A673 (cell line): ENCODE results near the gene PTH1R. TPM values are rescaled to one million over a fixed set of nuclear protein-coding genes. Genes with fewer than 3 reads are reported as not detected.

Experiments used
- BruUV-seq: library from RNA; stranded (reverse); fragments of 400-500 nt; replicated peaks from 2 replicates; lab custom pipeline; 2021; lab: Mats Ljungman, UMichigan
- CTCF ChIA-PET: fragments of 300-600 bp; sonication (Branson Sonifier 250); formaldehyde crosslinking; loops from one replicate; lab custom pipeline; 2022; ENCODE audit warnings: antibody characterized with exemption; lab: Charles Lee
- POLR2A ChIA-PET: fragments of 300-600 bp; sonication (Branson Sonifier 250); formaldehyde crosslinking; loops from one replicate; lab custom pipeline; 2022; ENCODE audit warnings: antibody characterized with exemption; ENCODE audit not compliant: low non-redundant PET; lab: Charles Lee
- DNase-seq: peaks from one replicate; pipeline ENCODE4 v3.0.0-alpha.2; 2015; ENCODE audit warnings: low spot score
- H3K27ac ChIP-seq: fragments of 200-600 bp; sonication (generic); 2 replicates; pipeline ENCODE4 v1.5.1; 2016; ENCODE audit warnings: mixed run types, low read depth, mild to moderate bottlenecking, mixed read lengths, antibody characterized with exemption, low read length; ENCODE audit not compliant: poor library complexity, severe bottlenecking
- H3K27me3 ChIP-seq: fragments of 200-600 bp; sonication (generic); replicated peaks from 2 replicates; pipeline ENCODE4 v1.6.1; 2017; ENCODE audit warnings: mixed run types, low read depth, mild to moderate bottlenecking, mixed read lengths, antibody characterized with exemption, low read length; ENCODE audit not compliant: insufficient read depth, poor library complexity
- H3K36me3 ChIP-seq: fragments of 200-600 bp; sonication (generic); 2 replicates; pipeline ENCODE4 v1.6.1; 2016; ENCODE audit warnings: mixed run types, mild to moderate bottlenecking, mixed read lengths, antibody characterized with exemption, low read length; ENCODE audit not compliant: insufficient read depth, poor library complexity, severe bottlenecking
- H3K4me1 ChIP-seq: fragments of 200-600 bp; sonication (generic); 2 replicates; pipeline ENCODE4 v1.6.1; 2017; ENCODE audit warnings: mixed run types, mild to moderate bottlenecking, mixed read lengths, antibody characterized with exemption, low read length; ENCODE audit not compliant: insufficient read depth, poor library complexity, severe bottlenecking
- H3K4me3 ChIP-seq: fragments of 200-600 bp; sonication (generic); 2 replicates; pipeline ENCODE4 v1.5.1; 2016; ENCODE audit warnings: low read depth, mixed run types, mild to moderate bottlenecking, mixed read lengths, low read length; ENCODE audit not compliant: poor library complexity, severe bottlenecking
- H3K9me3 ChIP-seq: fragments of 200-600 bp; sonication (generic); 2 replicates; pipeline ENCODE4 v1.6.1; 2016; ENCODE audit warnings: mixed run types, low read depth, mild to moderate bottlenecking, mixed read lengths, antibody characterized with exemption, low read length; ENCODE audit not compliant: poor library complexity, severe bottlenecking
- CTCF ChIP-seq: fragments of 300-800, 200-600 bp; sonication (generic); conservative IDR thresholded peaks from 2 replicates; pipeline ENCODE4 v1.5.1; 2017; ENCODE audit warnings: low read depth, mild to moderate bottlenecking, antibody characterized with exemption, low read length, moderate library complexity, mixed read lengths
- EZH2 ChIP-seq: fragments of 200-600 bp; sonication (generic); IDR thresholded peaks from 2 replicates; pipeline ENCODE4 v1.6.1; 2017; ENCODE audit warnings: borderline replicate concordance, low read depth, mild to moderate bottlenecking, mixed read lengths, antibody characterized with exemption, low read length; ENCODE audit not compliant: poor library complexity, severe bottlenecking
- intact Hi-C: fragments of 100-400 bp; cut with micrococcal nuclease; formaldehyde crosslinking; loops from one replicate; pipeline ENCODE4 v1.10.0; 2022; ENCODE audit not compliant: unreplicated experiment
- total RNA-seq: library from RNA; stranded (reverse); gene quantifications from 2 replicates; pipeline ENCODE4 v1.2.3, GENCODE V29; 2021

Gene PTH1R
- total RNA-seq, 1 experiment from 2014 or later, result 1.2 TPM

DNA sequence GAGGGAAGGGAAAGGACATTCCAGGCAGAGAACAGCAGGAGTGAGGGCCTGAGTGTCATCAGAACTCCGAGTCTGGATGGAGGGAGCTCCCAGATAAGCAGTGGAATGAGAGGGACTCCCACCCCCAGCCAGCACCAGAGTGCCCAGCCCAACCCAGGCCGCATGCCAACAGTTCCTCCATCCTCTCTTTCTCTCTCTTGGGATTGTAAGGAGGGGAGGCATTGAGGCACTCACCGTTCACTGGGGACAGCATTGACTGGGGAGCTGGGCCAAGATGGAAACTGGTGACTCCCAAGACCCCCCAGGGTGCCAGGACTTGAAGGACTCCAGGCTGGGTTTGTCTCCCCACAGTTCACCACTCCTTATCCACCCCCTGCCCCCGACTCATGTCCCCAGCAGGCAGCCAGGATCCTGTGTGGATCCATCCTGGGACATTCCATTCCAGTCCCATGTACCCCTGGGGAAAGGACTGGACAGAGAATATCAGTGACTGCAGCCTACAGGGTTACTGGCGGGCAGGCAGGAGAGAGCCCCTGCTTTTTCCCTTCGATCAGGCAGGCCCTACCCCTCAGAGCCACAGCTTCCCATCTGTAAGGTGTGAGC is 15.7 kb downstream of the PTH1R start:
- Histone ChIP-seq H3K27ac (no peak overlapping the region), H3K4me1 (peaks cover 6% of the 10 kb centered on the region), H3K27me3 (no peaks in the 10 kb centered on the region), H3K9me3 (no peaks in the 10 kb centered on the region), H3K4me3 (no peak overlapping the region), H3K36me3 (no peaks in the 10 kb centered on the region)
- intact Hi-C loops, result no loop called here
- CTCF ChIA-PET, result no interaction called here
- TF ChIP-seq EZH2 (no peak), CTCF (no peak)
- DNase-seq, result no peak
- POLR2A ChIA-PET, result no interaction called here
- BruUV-seq, result no TSS peak

DNA sequence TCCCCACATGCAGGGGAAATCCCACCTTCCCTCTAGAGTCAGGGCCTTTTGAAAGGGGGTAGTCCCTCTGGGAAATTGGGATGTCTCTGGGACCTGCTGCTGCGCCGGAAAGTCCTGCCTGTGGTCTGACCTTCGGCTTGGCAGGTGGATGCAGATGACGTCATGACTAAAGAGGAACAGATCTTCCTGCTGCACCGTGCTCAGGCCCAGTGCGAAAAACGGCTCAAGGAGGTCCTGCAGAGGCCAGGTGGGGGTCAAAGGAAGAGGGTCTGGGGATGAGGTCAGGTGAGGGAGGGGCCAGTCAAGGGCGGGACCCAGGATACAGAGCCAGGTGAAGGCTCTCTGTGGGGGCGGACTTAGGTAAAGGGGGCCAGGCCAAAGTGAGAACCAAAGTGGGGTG is 16.2 kb downstream of the PTH1R start:
- BruUV-seq, result no TSS peak
- H3K36me3 ChIP-seq, result no peaks in the 10 kb centered on the region

GRCh38 chr3:46894256-46894655 is 16.7 kb downstream of the PTH1R start:
- ChIA-PET POLR2A (no interaction called here), CTCF (no interaction called here)
- TF ChIP-seq CTCF, result no peak
- no peak for TF ChIP-seq EZH2
- Histone ChIP-seq H3K4me3 (no peak overlapping the region), H3K4me1 (peaks cover 6% of the 10 kb centered on the region), H3K9me3 (no peaks in the 10 kb centered on the region), H3K27me3 (no peaks in the 10 kb centered on the region), H3K36me3 (no peaks in the 10 kb centered on the region), H3K27ac (no peak overlapping the region)
- DNase-seq, result no peak
- no TSS peak for BruUV-seq
- intact Hi-C loops, result loop anchor here (2.0 kb wide), 1 partner anchor 27 kb away; no protein-coding TSS in a partner anchor

More for the DNA sequence above, 16.2 kb downstream of the PTH1R start:
- peaks cover 6% of the 10 kb centered on the region for H3K4me1 ChIP-seq
- TF ChIP-seq EZH2, result no peak
- TF ChIP-seq CTCF, result no peak
- H3K27ac ChIP-seq, result no peak overlapping the region
- CTCF ChIA-PET, result no interaction called here
- H3K9me3 ChIP-seq, result no peaks in the 10 kb centered on the region
- H3K4me3 ChIP-seq, result no peak overlapping the region
- intact Hi-C loops, result loop anchor here (2.0 kb wide), 1 partner anchor 27 kb away; no protein-coding TSS in a partner anchor
- H3K27me3 ChIP-seq, result no peaks in the 10 kb centered on the region
- DNase-seq, result no peak
- POLR2A ChIA-PET, result no interaction called here
